ENCODE measurements around the gene FLII.

The FLII gene

GRCh38 chr17:18213666-18214270, 44.8 kb downstream of the FLII start:
- no peak for DNase-seq

- no peak for DNase-seq
Observed at GRCh38 chr17:18208092-18208491, 50.4 kb downstream of the FLII start.

GRCh38 chr17:18206962-18207361, 51.6 kb downstream of the FLII start:
- no peak for DNase-seq

GRCh38 chr17:18205861-18206260, 52.7 kb downstream of the FLII start:
- no peak for DNase-seq

- no peak for DNase-seq
Observed at GRCh38 chr17:18203308-18203707, 55.2 kb downstream of the FLII start.

- no peak for DNase-seq
Observed at GRCh38 chr17:18201108-18201507, 57.4 kb downstream of the FLII start.

GRCh38 chr17:18198530-18198929, 60.0 kb downstream of the FLII start:
- DNase-seq: no peak

GRCh38 chr17:18197535-18198194, 60.9 kb downstream of the FLII start:
- no peak for DNase-seq

- no peak for DNase-seq
Observed at GRCh38 chr17:18195246-18195645, 63.3 kb downstream of the FLII start.
